HCT116 (cell line): ENCODE data around the gene FLNB.

Source experiments
- ATF3 ChIP-seq: IDR thresholded peaks from 2 replicates; pipeline ENCODE4 v1.6.1; 2012
- CTCF ChIP-seq, 3 experiments: fragments of 200-600 bp in 1 of 3; sonication (generic) in 1 of 3; IDR thresholded peaks in 2 of 3; conservative IDR thresholded peaks in 1 of 3; 2 replicates each; pipeline ENCODE4 v1.5.1; 2012 to 2017; ENCODE audit warnings: low read depth in 2 of 3, low read length in 2 of 3, antibody characterized with exemption in 1 of 3, borderline replicate concordance in 1 of 3, control low read depth in 1 of 3, mild to moderate bottlenecking in 1 of 3, mixed read lengths in 1 of 3, mixed run types in 1 of 3, moderate library complexity in 1 of 3; ENCODE audit not compliant: insufficient read depth in 1 of 3
- POLR2AphosphoS5 ChIP-seq: IDR thresholded peaks from 2 replicates; pipeline ENCODE4 v1.6.1; 2011; ENCODE audit warnings: mild to moderate bottlenecking, low read depth, low read length, moderate library complexity
- RAD21 ChIP-seq: IDR thresholded peaks from 2 replicates; pipeline ENCODE4 v1.6.1; 2012; ENCODE audit warnings: low read depth, mild to moderate bottlenecking
- SP1 ChIP-seq: IDR thresholded peaks from 2 replicates; pipeline ENCODE4 v1.6.1; 2012; ENCODE audit warnings: low read depth
- ZNF274 ChIP-seq: fragments of 200-500 bp; sonication (Bioruptor generic); IDR thresholded peaks from 2 replicates; pipeline ENCODE4 v1.6.1; 2014; ENCODE audit warnings: mild to moderate bottlenecking, low read depth, low read length, inconsistent platforms
- TF ChIP-seq, protein P1 (sequence below): IDR thresholded peaks from 2 replicates; pipeline ENCODE4 v1.6.1; 2012

DNA sequence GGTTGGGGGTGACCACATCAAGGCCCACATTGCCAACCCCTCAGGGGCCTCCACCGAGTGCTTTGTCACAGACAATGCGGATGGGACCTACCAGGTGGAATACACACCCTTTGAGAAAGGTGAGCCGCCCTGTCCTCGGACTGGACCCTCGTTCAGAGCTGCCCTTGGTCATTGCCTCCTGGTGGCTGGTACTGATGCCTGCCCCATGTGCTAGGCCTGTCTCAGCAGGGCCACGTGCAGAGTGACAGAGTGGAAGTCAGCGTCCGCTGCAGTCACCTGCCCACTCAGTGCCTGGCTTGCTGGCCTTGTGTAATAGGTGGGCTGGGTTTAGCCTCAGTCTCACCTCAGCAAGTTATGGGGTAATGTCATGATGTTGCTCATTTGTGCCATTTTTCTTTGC, 116.2 kb downstream of the FLNB start:
- TF ChIP-seq CTCF (IDR thresholded peaks at IDR 0.05 in 2 of 3, conservative IDR thresholded peaks at IDR 0.05 in 1 of 3; ENCODE audit: borderline replicate concordance in 1 of 3, insufficient read depth in 1 of 3, low read depth in 2 of 3, low read length in 2 of 3) (peak in 1 of 3 experiments; percentile 7; a peak in 1 of 6 replicates), RAD21 (no peak), POLR2AphosphoS5 (no peak), ZNF274 (no peak), SP1 (no peak), ATF3 (no peak)
- TF ChIP-seq, protein P1, sequence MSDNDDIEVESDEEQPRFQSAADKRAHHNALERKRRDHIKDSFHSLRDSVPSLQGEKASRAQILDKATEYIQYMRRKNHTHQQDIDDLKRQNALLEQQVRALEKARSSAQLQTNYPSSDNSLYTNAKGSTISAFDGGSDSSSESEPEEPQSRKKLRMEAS = no peak
